ENCODE measurements around the gene RIC8B.
"Not testable (repeated sequence)": the region's sequence is repeated elsewhere in the genome, so short reads cannot be mapped to it uniquely, and the experiment has no call there.

RIC8B gene, protein sequence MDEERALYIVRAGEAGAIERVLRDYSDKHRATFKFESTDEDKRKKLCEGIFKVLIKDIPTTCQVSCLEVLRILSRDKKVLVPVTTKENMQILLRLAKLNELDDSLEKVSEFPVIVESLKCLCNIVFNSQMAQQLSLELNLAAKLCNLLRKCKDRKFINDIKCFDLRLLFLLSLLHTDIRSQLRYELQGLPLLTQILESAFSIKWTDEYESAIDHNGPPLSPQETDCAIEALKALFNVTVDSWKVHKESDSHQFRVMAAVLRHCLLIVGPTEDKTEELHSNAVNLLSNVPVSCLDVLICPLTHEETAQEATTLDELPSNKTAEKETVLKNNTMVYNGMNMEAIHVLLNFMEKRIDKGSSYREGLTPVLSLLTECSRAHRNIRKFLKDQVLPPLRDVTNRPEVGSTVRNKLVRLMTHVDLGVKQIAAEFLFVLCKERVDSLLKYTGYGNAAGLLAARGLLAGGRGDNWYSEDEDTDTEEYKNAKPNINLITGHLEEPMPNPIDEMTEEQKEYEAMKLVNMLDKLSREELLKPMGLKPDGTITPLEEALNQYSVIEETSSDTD

DNA sequence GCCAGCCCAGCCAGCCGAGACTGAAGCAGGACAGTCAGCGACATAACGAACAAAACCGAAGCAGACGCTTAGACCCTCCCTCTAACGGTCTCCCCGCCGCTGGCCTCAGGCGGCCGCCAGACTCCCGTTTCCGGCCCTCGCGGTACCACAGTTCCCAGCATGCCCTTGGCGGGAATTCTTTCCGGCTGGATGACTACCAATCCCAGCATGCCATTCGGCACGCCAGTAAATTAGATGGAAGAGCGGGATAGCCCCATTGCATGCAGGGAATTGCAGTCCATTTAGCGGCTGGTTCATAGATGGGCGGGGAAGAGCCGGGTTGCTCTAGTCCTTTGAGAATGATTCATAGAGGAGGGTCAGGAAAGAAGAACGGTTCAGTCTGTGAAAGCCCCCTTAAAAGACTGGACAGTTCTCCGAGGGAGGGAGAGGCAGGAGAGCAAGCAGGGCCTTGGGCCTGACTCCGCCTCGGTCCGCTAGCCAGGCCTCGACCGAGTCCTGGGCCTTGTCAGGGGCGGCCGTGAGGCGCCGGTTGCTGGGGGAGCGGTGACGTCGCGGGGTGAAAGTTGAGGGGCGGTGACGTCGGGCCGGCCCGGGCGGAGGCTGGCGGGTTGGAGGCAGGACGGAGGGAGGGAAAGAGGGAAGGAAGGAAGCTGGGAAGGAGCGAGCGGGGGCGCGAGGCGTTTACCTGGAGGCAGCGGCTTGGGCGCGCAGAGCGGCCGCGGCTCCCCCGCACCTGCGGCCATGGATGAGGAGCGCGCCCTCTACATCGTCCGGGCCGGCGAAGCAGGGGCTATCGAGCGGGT is at the start of gene RIC8B:
RIC8B (plus strand) TSS at position 678 of the 803 bp plus-strand sequence; CDS start at position 742, 64 bp downstream.
- DNase-seq (ENCODE audit: low spot score) = peak; percentile 90

DNA sequence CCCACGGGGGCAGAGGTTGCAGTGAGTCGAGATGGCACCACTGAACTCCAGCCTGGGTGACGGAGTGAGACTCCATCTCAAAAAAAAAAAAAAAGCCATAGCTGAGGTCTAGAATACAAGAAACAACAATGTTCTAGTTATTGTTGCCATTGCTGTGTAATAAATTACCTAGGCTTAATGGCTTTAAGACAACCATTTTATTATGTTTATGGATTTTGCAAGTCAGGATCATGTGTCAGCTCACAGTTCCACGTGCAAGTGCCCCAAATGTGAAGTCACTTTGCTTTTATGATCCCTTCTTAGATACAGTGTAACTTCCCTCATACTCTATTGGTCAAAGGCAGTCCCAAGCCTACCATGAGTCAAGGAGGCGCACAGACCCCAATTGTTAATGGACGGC is 49.5 kb upstream of the RIC8B start:
- DNase-seq (ENCODE audit: low spot score) = no peak

DNA sequence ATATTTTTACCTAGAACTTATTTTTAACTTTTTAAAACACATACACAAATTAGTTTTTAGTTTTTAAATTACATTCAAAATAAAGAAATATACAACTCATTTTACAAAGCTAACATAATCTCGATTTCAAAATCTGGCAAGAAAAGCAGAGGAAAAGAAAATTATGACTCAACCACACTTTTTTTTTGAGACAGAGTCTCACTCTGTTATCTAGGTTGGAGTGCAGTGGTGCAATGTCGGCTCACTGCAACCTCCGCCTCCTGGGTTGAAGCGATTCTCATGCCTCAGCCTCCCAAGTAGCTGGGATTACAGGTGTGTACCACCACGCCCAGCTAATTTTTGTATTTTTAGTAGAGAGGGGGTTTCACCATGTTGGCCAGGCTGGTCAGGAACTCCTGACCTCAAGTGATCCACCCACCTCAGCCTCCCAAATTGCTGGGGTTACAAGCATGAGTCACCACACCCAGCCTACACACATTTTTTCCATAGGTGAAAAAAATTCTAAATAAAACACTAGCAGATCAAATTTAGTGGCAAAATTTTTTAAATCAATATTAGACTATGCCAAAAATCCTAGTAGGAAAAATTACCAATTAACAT is 47.8 kb upstream of the RIC8B start:
- not testable (repeated sequence) for DNase-seq (ENCODE audit: low spot score)

DNA sequence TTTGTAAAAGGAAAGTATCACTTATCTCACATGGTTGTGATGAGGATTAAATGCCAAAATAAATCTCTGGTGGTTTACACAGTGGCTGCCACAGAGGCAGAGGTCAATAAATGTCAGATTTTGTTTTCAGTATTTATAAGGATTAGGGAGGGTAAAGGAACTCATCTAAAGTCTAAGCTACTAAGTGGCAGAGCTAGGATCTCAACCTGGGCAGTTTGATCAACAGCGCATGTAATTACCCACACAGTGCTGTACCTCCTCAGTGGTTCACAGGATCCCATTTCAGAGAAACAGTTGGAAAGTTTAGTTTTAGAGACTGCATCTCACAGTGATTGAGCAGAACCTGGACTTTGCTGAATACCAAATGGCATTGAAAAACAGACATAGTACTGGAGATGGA is 44.9 kb upstream of the RIC8B start:
- DNase-seq (ENCODE audit: low spot score) = no peak

DNA sequence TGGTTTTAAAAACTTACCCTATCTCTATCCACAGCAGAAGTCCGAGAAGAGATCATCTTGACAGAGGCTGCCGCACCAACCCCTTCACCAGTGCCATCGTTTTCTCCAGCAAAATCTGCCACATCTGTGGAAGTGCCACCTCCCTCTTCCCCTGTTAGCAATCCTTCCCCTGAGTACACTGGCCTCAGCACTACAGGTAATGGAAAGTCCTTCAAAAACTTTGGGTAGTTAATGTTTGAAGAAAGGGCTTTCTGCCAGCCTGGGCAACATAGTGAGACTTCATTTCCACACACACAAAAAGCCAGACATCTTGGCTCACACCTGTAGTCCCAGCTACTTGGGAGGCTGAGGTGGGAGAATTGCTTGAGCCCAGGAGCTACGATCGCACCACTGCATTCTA is 41.6 kb upstream of the RIC8B start:
- DNase-seq (ENCODE audit: low spot score) = no peak

DNA sequence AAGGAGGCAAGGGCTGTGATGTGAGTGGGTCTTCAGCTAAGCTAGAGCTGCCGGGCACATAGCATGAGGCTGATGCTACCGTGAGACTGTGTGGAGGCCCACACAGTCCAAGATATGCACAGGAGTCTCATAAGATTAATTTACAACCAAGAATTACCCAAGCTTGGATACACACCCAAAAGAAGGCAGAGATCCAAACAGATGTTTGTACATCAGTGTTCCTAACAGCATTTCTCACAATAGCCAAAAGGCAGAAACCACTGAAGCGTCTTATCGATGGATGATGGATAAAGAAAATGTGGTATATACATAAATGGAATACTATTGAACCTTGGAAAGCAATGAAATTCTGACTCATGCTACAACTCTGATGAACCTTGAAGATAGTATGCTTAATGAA is 40.8 kb upstream of the RIC8B start:
- DNase-seq (ENCODE audit: low spot score) = no peak

DNA sequence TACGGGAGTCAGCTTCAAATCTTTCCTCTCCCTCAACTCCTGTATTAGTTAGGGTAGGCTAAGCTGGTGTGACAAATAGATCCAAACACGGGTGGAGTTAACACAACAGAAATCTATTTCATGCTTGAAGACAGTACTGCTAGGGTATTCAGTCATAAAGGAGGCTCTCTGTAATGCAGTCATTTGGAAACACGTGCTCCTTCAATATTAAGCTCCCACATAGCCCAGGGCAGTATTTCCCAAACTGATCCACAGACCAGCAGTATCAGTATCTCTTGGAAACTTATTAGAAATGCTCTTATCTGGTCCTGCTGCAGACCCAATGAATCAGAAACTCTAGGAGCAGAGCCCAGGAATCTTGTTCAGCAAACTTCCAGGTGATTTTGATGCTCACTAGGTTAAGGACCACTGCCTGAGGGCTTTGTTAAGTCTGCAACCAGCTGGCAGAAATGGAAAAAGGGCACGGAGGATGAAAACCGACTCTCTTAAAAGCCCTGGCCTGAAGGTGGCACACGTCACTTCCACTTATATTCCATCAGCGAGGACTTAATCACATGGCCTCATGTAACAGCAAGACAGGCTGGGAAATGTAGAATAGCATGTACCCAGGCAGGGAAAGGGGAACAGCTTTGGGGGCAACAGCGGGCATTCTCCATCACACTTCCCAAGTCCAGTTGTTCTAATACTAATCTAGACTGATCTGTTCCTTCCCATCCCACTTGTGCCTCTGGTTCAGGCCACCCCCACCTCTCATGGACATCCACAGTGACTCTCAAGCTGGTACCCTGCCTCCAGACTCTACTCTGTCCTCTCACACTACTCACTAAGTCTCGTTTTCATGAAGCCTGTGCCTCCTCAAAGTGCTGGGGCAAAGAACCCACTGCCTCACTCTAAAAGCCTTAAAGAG is 38.2 kb upstream of the RIC8B start:
- peak; percentile 43 for DNase-seq (ENCODE audit: low spot score)

DNA sequence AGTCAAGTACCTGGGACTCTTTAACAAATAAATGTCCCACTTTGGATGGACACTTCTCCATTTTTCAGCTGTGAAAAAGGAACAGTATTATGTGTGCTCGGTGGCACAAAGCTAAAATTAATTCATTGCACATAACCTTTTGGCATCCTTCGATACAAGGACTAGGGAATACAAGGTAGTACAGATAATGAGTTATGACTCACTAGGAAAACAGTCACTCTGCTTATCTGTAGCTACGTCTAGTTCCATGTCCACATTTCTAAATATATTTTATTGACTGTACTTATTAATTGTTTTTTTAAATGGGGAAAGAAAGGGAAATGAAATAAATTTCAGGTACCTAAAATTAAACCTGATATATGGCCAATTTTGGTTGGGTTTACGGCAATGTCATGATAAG is 35.2 kb upstream of the RIC8B start:
- DNase-seq (ENCODE audit: low spot score) = no peak

DNA sequence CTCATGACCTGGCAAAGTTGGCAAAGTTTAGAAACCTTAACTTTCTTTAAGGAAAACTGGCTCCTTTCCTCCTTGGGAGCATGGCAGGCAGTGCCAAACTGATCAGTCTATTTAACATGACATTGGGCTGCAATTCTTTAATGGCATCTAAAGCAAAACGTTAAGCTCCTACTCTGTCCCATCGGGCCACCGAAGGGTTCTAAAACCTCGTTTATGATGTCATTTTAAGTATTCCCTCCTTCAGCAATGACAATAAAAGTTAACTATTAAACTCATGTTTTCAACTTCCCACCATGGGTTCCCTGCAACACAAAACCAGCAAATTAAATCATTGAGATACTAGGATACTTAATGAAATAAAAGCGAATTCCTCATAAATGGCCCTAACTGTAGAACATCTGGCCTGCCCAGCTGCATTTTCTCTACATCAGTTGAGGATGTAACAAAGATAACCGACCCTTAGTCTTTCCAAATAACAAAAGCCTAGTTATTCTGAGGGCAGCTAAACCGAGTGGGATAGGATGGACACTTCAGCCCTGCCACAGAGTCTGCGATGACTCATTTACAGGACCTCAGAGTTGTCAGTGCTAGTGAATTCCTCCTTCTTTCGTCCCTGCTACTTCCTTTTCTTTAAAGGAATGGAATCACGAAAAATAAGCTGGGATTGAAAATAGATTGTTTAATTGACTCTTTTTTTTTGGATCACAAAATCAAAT is 34.5 kb upstream of the RIC8B start:
- no peak for DNase-seq (ENCODE audit: low spot score)

DNA sequence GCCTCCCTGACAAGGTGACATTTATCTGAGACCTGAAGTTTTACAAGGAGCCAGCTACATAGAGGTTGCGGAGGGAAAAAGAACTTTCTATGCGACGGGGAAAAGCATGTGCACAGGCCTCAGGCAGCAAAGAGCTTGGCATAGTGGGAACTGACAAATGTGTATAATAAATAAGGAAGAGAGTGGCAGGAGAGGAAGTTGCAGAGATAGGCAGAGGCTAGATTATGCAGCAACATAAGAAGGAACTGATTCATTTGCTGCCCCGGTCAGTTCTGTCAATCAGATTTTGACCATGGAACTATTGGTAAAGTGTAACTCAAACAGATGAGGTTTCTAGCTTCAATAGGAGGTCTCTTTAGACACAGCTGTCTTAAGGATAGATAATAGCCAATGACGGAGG is 33.7 kb upstream of the RIC8B start:
- DNase-seq (ENCODE audit: low spot score) = no peak

DNA sequence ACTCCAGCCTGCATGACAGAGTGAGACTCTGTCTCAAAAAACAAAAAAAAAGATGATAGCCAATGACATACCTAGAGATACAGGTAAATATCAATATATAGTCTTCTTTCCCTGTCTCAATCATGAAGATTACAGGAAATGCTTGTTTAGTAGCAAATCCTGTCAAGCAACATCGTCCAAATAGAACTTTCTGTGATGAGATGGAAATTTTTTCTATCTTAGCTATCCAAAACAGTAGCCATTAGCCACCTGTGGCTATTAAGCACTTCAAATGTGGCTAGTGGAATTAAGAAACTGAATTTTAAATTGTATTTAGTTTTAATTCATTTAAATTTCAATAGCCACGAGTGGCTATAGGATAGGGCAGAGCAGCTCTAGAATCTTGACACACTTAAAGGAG is 33.2 kb upstream of the RIC8B start:
- no peak for DNase-seq (ENCODE audit: low spot score)

DNA sequence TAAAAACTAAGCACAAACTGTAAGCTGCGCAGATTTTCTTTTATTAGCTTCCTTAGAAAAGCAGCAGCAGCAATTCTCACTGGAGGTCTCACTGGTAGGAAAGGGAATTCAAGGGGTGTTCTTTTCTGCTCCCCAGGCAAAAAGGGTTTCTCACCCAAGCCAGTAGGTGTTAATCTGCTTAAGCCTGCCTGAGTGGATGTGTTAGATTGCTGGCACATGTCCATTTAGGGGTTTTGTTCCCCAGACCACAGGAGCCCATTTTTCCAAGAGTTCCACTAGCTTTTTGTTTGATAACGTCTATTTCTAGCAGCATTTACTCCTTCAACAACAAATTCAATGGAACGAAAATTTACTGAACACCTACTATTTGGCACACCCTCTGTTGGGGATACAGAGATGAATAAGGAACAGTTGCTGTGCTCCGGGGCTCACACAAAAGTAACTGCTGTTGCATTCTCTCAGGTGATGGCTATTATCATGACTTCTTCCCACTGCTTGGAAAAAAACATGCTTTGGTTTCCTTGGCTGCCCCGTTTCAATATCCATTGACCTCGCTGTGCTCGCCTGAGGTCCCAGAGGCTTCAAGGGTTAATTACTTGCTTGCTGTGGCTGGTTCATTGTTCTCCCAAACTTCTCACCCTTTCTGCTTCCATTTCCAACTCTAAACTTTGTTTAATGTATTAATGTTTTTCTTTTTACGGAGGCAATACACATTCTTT is 31.1 kb upstream of the RIC8B start:
- DNase-seq (ENCODE audit: low spot score) = no peak

DNA sequence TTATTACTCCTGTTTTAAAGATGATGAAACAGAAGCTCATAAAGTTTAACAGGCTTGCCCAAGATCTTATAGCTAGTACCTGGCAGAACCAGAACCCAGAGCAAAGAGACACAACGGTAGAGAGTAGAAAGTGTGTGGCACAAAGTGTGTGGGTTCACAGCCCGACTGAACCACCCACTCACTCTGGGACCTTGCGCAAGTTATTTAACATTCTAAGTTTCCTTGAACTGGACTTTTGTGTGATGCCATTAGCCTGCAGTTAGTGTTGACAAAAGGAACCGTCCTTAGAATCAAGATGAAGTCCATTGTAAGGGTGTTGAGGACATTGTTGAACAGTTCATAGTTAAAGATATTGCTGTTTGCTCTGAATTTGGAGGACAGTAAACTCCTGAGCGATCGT is 29.9 kb upstream of the RIC8B start:
- DNase-seq (ENCODE audit: low spot score) = no peak

DNA sequence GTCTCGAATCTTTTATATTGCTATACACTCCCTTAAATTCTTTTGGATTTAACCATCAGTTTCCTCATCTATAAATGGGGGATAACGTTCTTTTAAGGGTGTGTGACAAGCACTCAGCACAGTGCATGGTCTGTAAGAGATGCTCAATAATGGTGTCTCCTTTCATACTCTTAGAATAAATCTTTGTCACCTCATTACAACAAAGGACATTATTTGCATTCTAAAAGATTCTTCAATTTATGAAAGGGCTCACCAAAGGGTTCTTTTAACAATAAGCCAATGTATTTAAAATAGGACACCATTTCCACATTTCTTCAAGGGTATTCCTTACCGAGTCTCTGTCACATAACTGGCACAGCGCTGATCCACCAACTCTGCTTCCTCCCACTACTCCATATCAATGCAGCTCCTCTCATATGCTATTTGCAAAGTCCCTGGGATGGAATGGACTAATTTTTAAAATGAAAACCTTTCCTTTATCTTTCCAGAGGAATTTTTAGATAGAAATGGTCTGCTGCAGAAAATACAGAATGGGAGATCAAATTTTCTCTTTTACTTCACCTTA is 29.2 kb upstream of the RIC8B start:
- DNase-seq (ENCODE audit: low spot score) = no peak

DNA sequence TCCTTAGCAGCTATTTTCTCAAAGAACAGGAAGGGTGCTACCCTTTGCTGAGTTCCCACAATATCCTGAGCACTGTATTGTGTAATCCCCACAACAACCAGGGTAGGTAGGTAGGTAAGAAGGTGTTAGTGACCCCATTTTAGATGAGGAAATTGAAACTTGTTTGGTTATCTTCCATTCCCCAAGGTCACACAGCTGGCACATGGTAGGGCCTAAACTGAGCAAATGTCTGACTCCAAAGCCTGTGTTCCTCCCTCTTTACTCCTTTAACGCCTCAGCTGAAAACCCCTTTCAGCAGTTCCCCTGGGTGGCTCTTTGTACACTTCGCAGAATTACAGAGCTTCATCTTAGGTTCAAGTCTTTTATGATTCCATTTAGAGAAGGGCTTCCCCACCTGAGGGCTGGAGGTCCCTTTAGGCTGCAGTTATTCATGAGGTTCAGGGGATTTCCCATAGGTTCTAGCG is 26.5 kb upstream of the RIC8B start:
- DNase-seq (ENCODE audit: low spot score) = peak; percentile 79

DNA sequence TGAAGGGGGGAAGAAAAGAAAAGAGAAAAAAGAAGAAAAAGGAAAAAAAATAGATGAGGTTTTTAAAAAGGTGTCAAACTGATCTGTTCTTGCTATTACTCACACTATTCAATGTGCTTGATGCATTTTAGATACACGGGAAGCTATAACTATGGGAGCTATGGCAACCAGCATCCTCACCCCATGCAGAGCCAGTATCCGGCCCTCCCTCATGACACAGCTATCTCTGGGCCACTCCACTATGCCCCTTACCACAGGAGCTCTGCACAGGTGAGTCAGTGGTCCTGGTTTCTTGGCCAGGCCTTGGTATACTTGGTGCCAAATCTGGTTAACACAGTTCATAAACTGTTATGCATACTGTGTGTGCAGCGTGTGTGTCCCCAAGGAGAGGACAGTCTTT is 24.0 kb upstream of the RIC8B start:
- DNase-seq (ENCODE audit: low spot score) = peak; percentile 24

DNA sequence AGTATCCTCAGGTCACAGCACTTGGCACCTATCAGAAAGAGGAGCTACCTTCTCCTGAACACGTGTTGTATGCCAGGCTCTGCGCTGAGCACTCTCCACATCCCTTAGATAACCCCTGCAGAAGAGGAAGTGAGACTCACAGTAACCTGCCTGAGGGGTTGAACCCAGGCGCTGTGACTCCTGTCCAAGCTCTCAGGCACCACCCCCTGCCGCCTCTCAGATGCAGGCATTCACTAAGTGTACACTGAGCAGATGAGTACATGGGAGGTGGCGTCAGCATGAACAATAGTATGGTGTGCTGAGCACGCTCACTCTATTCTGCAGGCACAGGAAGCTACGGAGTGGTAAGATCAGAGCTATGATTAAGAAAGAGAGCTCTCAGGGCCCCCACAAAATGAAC is 21.0 kb upstream of the RIC8B start:
- DNase-seq (ENCODE audit: low spot score) = peak; percentile 70

DNA sequence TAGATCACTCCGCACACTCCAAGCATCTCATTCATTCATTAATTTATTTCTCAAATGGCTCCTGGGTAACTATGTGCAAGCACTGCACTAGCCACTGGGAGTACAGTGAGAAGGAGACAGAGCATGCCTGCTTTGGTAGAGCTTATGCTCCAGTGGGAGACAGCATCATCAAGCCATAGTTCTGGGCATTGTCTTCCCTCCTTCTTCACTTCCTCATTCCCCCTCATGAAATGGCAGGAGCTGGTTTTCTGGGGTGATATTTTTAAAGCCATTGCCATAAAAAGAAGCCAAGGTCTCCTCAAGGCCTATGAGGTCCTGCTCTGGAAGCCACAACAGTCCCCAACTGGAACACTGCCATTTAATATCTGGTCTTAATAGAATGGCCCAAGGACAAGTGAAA is 20.2 kb upstream of the RIC8B start:
- no peak for DNase-seq (ENCODE audit: low spot score)

DNA sequence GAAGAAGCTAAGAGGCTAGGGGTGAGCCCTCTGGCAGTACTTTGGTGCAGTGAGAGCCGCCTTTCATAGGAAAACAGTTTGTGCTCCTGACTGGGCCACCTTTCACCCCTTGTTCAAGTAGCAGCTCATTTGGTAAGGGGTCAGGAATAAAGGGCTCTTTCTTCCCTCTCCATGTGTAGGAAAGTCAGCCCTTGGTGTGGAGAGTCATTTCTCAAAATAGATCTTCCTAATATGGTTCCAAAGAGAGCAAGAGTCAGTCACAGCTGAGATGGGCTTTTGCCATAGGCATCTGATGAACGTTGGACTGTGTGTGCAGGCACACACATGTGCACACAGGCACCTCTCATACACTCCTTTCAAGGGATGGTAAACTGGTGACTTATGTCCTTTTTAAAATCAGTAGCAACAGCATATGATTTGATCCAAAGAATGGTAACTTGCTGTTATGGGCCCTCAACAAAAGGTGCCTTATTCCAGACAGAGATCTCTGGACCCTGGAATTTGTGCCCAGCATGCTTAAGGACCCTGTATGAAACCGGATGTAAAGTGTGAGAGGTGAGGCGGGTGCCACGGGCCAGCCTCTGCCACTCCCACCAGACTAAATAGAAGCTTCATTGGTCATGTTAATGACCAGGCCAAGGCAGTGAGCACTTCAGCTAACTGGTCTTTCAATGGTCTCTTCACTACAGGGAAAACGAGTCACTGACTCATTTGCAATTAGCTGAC is 16.7 kb upstream of the RIC8B start:
- no peak for DNase-seq (ENCODE audit: low spot score)
